H1 (cell line): Measurements from ENCODE around the gene RAB30. TPM values are rescaled to one million over a fixed set of nuclear protein-coding genes. Genes with fewer than 3 reads are reported as not detected.

Source experiments
- CTCF ChIA-PET: fragments of 300-600 bp; sonication (Branson Sonifier 250); formaldehyde crosslinking; loops from one replicate; lab custom pipeline; 2021; ENCODE audit not compliant: partially characterized antibody; lab: Charles Lee
- POLR2A ChIA-PET: fragments of 300-600 bp; sonication (Branson Sonifier 250); formaldehyde crosslinking; loops from one replicate; lab custom pipeline; 2021; ENCODE audit warnings: inconsistent platforms; ENCODE audit not compliant: partially characterized antibody; lab: Charles Lee
- DNase-seq, 2 experiments: peaks; one replicate each; pipeline versions ENCODE4 v3.0.0 to v3.0.0-alpha.2; 2010 to 2022; ENCODE audit warnings: low spot score in 2 of 2, low read depth in 1 of 2, mixed read lengths in 1 of 2
- FAIRE-seq: peaks from 2 replicates; lab custom pipeline; 2011; peaks lifted over from hg19 to GRCh38; lab: Jason Lieb, UNC
- H2AFZ ChIP-seq: 2 replicates; pipeline ENCODE4 v1.8.1; 2012; ENCODE audit warnings: low read length, inconsistent platforms
- H2AK5ac ChIP-seq: 2 replicates; pipeline ENCODE4 v1.6.1; 2013; ENCODE audit warnings: low read depth, low read length
- H2BK120ac ChIP-seq: replicated peaks from 2 replicates; pipeline ENCODE3; 2013; ENCODE audit warnings: low read depth, low read length, inconsistent platforms
- H2BK12ac ChIP-seq: 2 replicates; pipeline ENCODE4 v1.6.1; 2013; ENCODE audit warnings: low read depth, low read length
- H2BK15ac ChIP-seq: 2 replicates; pipeline ENCODE4 v1.6.1; 2013; ENCODE audit warnings: low read length
- H2BK20ac ChIP-seq: 2 replicates; pipeline ENCODE4 v1.6.1; 2013; ENCODE audit warnings: low read length
- H2BK5ac ChIP-seq: 2 replicates; pipeline ENCODE4 v1.6.1; 2013; ENCODE audit warnings: low read depth, low read length
- H3K14ac ChIP-seq: 2 replicates; pipeline ENCODE4 v1.6.1; 2013; ENCODE audit warnings: inconsistent platforms; ENCODE audit not compliant: insufficient read length
- H3K18ac ChIP-seq: 2 replicates; pipeline ENCODE4 v1.6.1; 2013; ENCODE audit warnings: low read length; ENCODE audit errors: extremely low read depth
- H3K23ac ChIP-seq: 2 replicates; pipeline ENCODE4 v1.6.1; 2013; ENCODE audit warnings: inconsistent platforms; ENCODE audit not compliant: insufficient read length
- H3K23me2 ChIP-seq: 2 replicates; pipeline ENCODE4 v1.6.1; 2013; ENCODE audit warnings: low read depth, low read length
- H3K27ac ChIP-seq: 2 replicates; pipeline ENCODE4 v1.6.1; 2011; ENCODE audit warnings: low read depth, low read length, inconsistent platforms
- H3K27me3 ChIP-seq, 4 experiments: replicated peaks in 1 of 4; 1 replicate in 1 of 4; 2 replicates in 3 of 4; pipeline versions ENCODE4 v1.6.1 to v1.8.1; 2011 to 2013; ENCODE audit warnings: low read length in 3 of 4, mild to moderate bottlenecking in 3 of 4, inconsistent platforms in 2 of 4, mixed read lengths in 2 of 4, moderate library complexity in 1 of 4; ENCODE audit not compliant: control insufficient read depth in 3 of 4, insufficient read depth in 3 of 4; ENCODE audit errors: extremely low read depth in 1 of 4
- H3K36me3 ChIP-seq, 4 experiments: 2 replicates each; pipeline versions ENCODE4 v1.6.1 to v1.8.1; 2011 to 2013; ENCODE audit warnings: mild to moderate bottlenecking in 4 of 4, low read length in 3 of 4, moderate library complexity in 2 of 4, control low read depth in 1 of 4, inconsistent platforms in 1 of 4; ENCODE audit not compliant: insufficient read depth in 4 of 4, control insufficient read depth in 2 of 4
- H3K4ac ChIP-seq: replicated peaks from 2 replicates; pipeline ENCODE3; 2013; ENCODE audit warnings: low read length, low read depth, mixed read lengths, inconsistent platforms; ENCODE audit not compliant: insufficient read length
- H3K4me1 ChIP-seq, 4 experiments: replicated peaks in 1 of 4; 1 replicate in 1 of 4; 2 replicates in 3 of 4; pipeline versions ENCODE4 v1.6.1 to v1.8.1; 2011 to 2013; ENCODE audit warnings: low read length in 3 of 4, inconsistent platforms in 2 of 4, mixed read lengths in 1 of 4; ENCODE audit not compliant: insufficient read depth in 4 of 4, control insufficient read depth in 3 of 4
- H3K4me2 ChIP-seq, 2 experiments: 2 replicates each; pipeline versions ENCODE4 v1.6.1 to v1.8.1; 2011 to 2013; ENCODE audit warnings: low read depth in 2 of 2, low read length in 2 of 2, control low read depth in 1 of 2, inconsistent platforms in 1 of 2, mild to moderate bottlenecking in 1 of 2; ENCODE audit not compliant: insufficient read depth in 1 of 2
- H3K4me3 ChIP-seq, 4 experiments: fragments of 200-600, 300-600 bp in 1 of 4; sonication (generic), shearing (Covaris generic), sonication (Bioruptor Twin) in 1 of 4; 2 replicates each; pipeline versions ENCODE4 v1.5.1 to v1.8.1; 2011 to 2016; ENCODE audit warnings: low read length in 4 of 4, low read depth in 3 of 4, control low read depth in 2 of 4, inconsistent platforms in 2 of 4, mild to moderate bottlenecking in 2 of 4, mixed read lengths in 1 of 4, moderate library complexity in 1 of 4; ENCODE audit not compliant: insufficient read depth in 2 of 4; ENCODE audit errors: extremely low read depth in 1 of 4
- H3K56ac ChIP-seq: replicated peaks from 2 replicates; pipeline ENCODE3; 2013; ENCODE audit warnings: low read depth, mild to moderate bottlenecking, mixed read lengths, low read length, inconsistent platforms; ENCODE audit not compliant: insufficient read length
- H3K79me1 ChIP-seq: 2 replicates; pipeline ENCODE4 v1.6.1; 2013; ENCODE audit warnings: low read depth, low read length, control low read depth
- H3K79me2 ChIP-seq, 2 experiments: 2 replicates each; pipeline versions ENCODE4 v1.6.1 to v1.8.1; 2012 to 2013; ENCODE audit warnings: low read length in 2 of 2, mild to moderate bottlenecking in 2 of 2, inconsistent platforms in 1 of 2; ENCODE audit not compliant: insufficient read depth in 2 of 2, control insufficient read depth in 1 of 2
- H3K9ac ChIP-seq, 4 experiments: replicated peaks in 1 of 4; 1 replicate in 1 of 4; 2 replicates in 3 of 4; pipeline versions ENCODE4 v1.6.1 to v1.8.1; 2011 to 2013; ENCODE audit warnings: low read depth in 3 of 4, low read length in 3 of 4, control low read depth in 2 of 4, mild to moderate bottlenecking in 2 of 4, moderate library complexity in 2 of 4, inconsistent platforms in 1 of 4; ENCODE audit errors: extremely low read depth in 1 of 4
- H3K9me3 ChIP-seq, 2 experiments: 2 replicates each; pipeline versions ENCODE4 v1.6.1 to v1.8.1; 2012 to 2013; ENCODE audit warnings: mild to moderate bottlenecking in 2 of 2, moderate library complexity in 2 of 2, control low read depth in 1 of 2, inconsistent platforms in 1 of 2, low read depth in 1 of 2, low read length in 1 of 2, mixed read lengths in 1 of 2; ENCODE audit not compliant: insufficient read depth in 2 of 2
- H4K20me1 ChIP-seq, 2 experiments: replicated peaks in 1 of 2; 2 replicates each; pipeline versions ENCODE3 to v1.8.1; 2011 to 2013; ENCODE audit warnings: inconsistent platforms in 2 of 2, low read length in 2 of 2, mild to moderate bottlenecking in 1 of 2; ENCODE audit not compliant: insufficient read depth in 2 of 2, control insufficient read depth in 1 of 2
- H4K5ac ChIP-seq: 2 replicates; pipeline ENCODE4 v1.6.1; 2013; ENCODE audit warnings: low read length, low read depth, mixed read lengths, inconsistent platforms; ENCODE audit not compliant: insufficient read length
- H4K8ac ChIP-seq: 2 replicates; pipeline ENCODE4 v1.8.0; 2013; ENCODE audit warnings: mild to moderate bottlenecking, moderate library complexity, low read length, inconsistent platforms; ENCODE audit not compliant: insufficient read depth; ENCODE audit errors: extremely low read depth
- H4K91ac ChIP-seq: replicated peaks from 2 replicates; pipeline ENCODE3; 2013; ENCODE audit warnings: low read length, mixed read lengths, inconsistent platforms; ENCODE audit not compliant: insufficient read length
- CTBP2 ChIP-seq: IDR thresholded peaks from 2 replicates; pipeline ENCODE4 v1.7.0; 2011; ENCODE audit warnings: borderline replicate concordance, mild to moderate bottlenecking, moderate library complexity, mixed read lengths, low read length; ENCODE audit not compliant: insufficient read depth, insufficient read length
- POLR2AphosphoS5 ChIP-seq: IDR thresholded peaks from 2 replicates; pipeline ENCODE4 v1.6.1; 2011; ENCODE audit warnings: low read depth, low read length
- RBBP5 ChIP-seq: IDR thresholded peaks from 2 replicates; pipeline ENCODE4 v1.7.1; 2012; ENCODE audit warnings: low read depth, mild to moderate bottlenecking, inconsistent platforms, low read length, moderate library complexity, borderline replicate concordance
- SUZ12 ChIP-seq: fragments of 200-600 bp; sonication (generic); IDR thresholded peaks from 2 replicates; pipeline ENCODE4 v1.6.1; 2012; ENCODE audit warnings: mild to moderate bottlenecking, inconsistent platforms, low read length, moderate library complexity, mixed read lengths
- WGBS, 2 experiments: shearing (Covaris generic) in 1 of 2; methylation state at CpG; one replicate each; pipeline versions ENCODE4 v1.1.6 to v1.1.7; 2013 to 2015; ENCODE audit warnings: low lambda C conversion rate in 2 of 2, mixed read lengths in 2 of 2, inconsistent platforms in 1 of 2, low coverage in 1 of 2, missing lambda C conversion rate in 1 of 2; ENCODE audit not compliant: insufficient replicate concordance in 2 of 2, insufficient coverage in 1 of 2, insufficient read length in 1 of 2; ENCODE audit errors: extremely low coverage in 1 of 2, missing lambda C conversion rate in 1 of 2; 5-methylcytosine and 5-hydroxymethylcytosine counted together
- polyA plus RNA-seq, 7 experiments: library from polyadenylated mRNA; depleted of rRNA in 3 of 7; stranded (reverse) in 5 of 7; unstranded in 2 of 7; fragments of >200 nt in 5 of 7; fragments of 200-250 nt in 2 of 7; gene quantifications; 1 replicate in 5 of 7; 2 replicates in 1 of 7; 4 replicates in 1 of 7; pipeline versions ENCODE4 v1.2.1 to v1.2.3, GENCODE V29; 2011 to 2013; ENCODE audit warnings: missing spikeins in 2 of 7, mixed read lengths in 2 of 7
- total RNA-seq: library from RNA; stranded (reverse); fragmentation: NEBNext Ultra II Directional; extraction: Animal tissue kit (Norgen Biotek cat#: 25700); gene quantifications from 2 replicates; pipeline ENCODE4 v1.2.1, GENCODE V29; 2021

The RAB30 gene
- total and polyA plus RNA-seq, 2 of the 8 experiments (the other 6 are each of a cell fraction or from before 2014, with no cell fraction given), result 1.6 to 11.7 TPM

DNA sequence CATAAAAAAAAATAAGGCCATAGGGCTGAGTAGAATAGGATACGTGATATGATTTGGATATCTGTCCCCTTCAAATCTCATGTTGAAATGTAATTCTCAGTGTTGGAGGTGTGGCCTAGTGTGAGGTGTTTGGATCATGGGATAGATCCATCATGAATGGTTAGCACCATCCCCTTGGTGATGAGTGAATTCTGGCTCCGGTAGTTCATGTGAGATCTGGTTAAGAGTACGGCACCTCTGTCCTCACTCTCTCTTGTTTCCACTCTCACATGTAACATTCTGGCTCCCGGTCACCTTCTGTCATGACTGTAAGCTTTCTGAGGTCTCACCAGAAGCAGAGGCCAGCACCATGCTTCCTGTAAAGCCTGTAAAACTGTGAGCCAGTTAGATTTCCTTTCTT is 45.5 kb downstream of the RAB30 start:
- no peak overlapping the region for H3K4me3 ChIP-seq
- ChIA-PET POLR2A (no interaction called here), CTCF (interaction anchor here (0.5 kb wide), 1 partner anchor 148 kb away, joined by 3 read pairs; no protein-coding TSS in a partner anchor)
- H2BK15ac ChIP-seq, result no peak overlapping the region
- H2BK20ac ChIP-seq, result no peak overlapping the region
- no peak overlapping the region for H4K5ac ChIP-seq
- H3K14ac ChIP-seq, result no peak overlapping the region
- no peak overlapping the region for H2AFZ ChIP-seq
- H2BK5ac ChIP-seq, result no peak overlapping the region
- no peak overlapping the region for H3K9ac ChIP-seq
- no peaks in the 10 kb centered on the region for H4K20me1 ChIP-seq
- H3K18ac ChIP-seq, result no peak overlapping the region
- DNase-seq (no peak), FAIRE-seq (no peak)
- no peaks in the 10 kb centered on the region for H3K9me3 ChIP-seq
- H3K56ac ChIP-seq, result no peak overlapping the region
- WGBS, 2 experiments, result 93% methylated on average over 4 of the region's 4 CpGs; no CpG with 5 or more reads in 1 of the 2 experiments
- H2AK5ac ChIP-seq, result no peak overlapping the region
- no peak overlapping the region for H4K8ac ChIP-seq
- H3K79me1 ChIP-seq, result no peaks in the 10 kb centered on the region
- no peak overlapping the region for H2BK12ac ChIP-seq
- H3K4me2 ChIP-seq, result no peak overlapping the region
- H3K23ac ChIP-seq, result no peak overlapping the region
- no peaks in the 10 kb centered on the region for H3K23me2 ChIP-seq
- peaks cover 0 to 9% (median 7%) of the 10 kb centered on the region in 4 experiments; a peak in 4 of 7 replicates for H3K4me1 ChIP-seq
- H3K36me3 ChIP-seq, result no peaks in the 10 kb centered on the region
- no peak overlapping the region for H3K4ac ChIP-seq
- H4K91ac ChIP-seq, result no peak overlapping the region
- no peak overlapping the region for H2BK120ac ChIP-seq
- no peaks in the 10 kb centered on the region; a peak in 1 of 4 replicates for H3K79me2 ChIP-seq
- no peak for TF ChIP-seq POLR2AphosphoS5
- TF ChIP-seq RBBP5, result no peak
- no peak for TF ChIP-seq SUZ12
- TF ChIP-seq CTBP2, result no peak
- no peaks in the 10 kb centered on the region for H3K27me3 ChIP-seq
- no peak overlapping the region for H3K27ac ChIP-seq
